ENCODE results near the gene STX18.

STX18 gene

DNA sequence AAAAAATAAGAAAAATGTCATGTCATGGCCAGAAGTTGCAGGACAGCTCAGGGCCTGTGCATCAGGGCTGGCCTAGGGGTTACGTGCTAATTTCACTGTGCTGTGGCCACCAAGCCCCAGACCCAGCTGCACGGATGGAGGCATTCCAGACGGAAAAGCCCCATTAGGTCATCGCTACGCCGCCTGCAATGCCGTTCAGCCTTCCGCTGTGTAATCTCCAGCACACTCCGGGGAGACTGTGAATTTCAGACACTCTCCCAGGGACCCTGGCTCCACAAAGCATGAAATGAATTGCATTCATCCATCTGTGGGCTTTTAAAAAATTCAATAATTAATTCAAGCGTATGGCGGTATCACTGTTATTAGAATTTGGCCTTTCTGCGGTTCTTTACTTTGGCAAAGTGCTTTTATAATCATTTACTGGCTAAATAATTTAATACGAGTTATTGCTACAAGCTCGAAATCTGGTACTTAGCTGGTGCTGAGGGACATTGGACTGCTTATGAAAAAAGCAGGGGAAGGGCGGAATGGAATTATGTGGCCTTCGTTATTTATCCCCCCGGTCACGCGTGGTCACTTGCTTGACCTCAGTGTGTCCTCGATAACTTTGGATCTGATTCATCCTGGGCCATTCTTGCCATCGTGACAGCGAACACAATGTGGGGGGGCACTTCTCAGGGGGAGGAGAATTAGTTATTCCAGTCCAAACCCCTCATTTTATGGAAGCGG, 164.0 kb downstream of the STX18 start:
- no peak for DNase-seq (ENCODE audit: low read depth)

DNA sequence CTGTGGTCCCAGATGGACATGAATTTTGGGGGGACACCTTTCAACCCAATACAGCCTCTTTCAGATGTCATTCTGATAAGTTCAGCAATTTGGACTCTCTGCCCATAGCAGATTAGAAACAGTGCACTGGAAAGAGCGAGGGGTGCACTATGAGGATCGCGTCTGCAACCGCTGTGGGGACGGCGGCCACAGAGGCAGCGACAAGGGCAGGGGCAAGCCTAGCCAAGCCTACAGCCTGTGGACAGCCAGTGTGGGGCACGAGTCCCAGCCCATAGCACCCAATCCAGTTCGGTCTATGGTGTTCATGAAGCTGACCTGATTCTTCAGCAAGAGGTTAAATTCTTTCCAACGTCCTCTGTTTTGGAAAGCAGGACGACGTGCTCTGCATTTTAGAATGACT, 164.7 kb downstream of the STX18 start:
- no peak for DNase-seq (ENCODE audit: low read depth)

DNA sequence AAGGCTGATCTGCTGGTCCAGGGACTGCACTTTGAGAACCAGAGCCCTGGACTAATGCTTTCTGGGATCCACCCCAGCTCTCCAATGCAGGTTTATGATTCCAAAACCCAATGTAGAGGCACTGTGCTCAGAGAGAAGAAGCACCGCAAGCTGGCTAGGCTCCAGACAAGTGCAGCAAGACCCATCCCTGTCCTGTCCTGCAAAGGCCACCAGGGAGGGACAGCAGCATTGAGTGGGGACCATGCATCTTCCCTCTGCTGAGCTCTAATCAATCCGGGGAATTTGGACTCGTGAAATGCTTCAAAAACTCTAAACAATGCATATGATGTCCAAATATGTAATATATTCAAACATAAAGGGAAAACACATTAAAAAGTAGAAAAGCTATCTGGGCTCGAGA, 165.8 kb downstream of the STX18 start:
- no peak for DNase-seq (ENCODE audit: low read depth)

DNA sequence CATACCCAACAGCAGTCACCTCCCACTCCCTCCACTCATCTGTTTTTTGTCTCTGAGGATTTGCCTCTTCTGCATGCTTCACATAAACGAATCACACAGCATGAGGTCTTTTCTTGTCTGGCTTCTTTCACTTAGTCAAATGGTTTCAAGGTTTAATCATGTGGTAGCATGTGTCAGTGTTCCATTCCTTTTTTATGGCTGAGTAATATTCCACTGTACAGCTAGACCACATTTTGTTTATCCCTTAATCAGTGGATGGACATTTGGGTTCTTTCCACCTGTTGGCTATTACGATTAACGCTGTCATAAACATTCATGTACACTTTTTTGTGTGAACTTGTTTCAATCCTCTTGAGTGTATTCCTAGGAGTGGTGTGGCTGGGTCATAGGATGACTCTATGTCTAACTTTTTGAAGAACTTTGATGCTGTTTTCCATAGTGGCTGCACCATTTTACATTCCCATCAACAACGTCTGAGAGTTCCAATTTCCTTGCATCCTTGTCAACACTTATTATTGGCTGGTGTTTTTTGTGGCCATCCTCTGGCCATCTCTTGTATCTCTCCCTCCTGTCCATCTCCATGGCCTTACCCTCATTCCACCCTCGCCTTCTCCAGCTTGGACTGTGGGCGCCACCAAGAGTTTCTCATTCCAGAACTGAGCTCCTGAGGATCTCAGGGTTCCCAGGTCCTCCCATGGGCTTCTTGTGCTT, 167.3 kb downstream of the STX18 start:
- no peak for DNase-seq (ENCODE audit: low read depth)
